HG02852 (cell line): ENCODE data around the gene OR52H1.

Experiments
- ATAC-seq: cut with Tn5 transposase; IDR thresholded peaks from one replicate; pipeline ENCODE4 v1.9.1; 2021; ENCODE audit warnings: mild to moderate bottlenecking, moderate library complexity; ENCODE audit not compliant: unreplicated experiment

The OR52H1 gene

DNA sequence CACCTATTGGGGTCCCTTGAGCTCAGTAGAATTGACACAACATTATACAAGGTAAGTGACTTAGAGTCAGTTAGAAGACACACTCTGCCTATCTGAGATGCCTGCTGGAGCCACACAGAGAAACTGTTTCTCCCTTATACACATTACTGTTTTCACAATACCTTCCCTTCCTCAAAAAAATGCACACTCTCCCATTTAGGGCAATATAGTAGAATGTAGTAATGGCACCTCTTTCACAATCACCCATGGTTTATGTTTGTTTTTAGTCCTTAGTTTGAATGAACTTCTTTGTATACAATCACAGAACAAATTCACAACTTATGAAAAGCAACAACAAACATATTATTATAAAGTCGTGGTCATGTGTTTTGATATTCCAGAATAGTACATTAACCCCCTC is 14.3 kb downstream of the OR52H1 start:
- ATAC-seq, result no peak

- ATAC-seq, result no peak
These were observed 17.1 kb downstream of the OR52H1 start for GRCh38 chr11:5531053-5531831.

DNA sequence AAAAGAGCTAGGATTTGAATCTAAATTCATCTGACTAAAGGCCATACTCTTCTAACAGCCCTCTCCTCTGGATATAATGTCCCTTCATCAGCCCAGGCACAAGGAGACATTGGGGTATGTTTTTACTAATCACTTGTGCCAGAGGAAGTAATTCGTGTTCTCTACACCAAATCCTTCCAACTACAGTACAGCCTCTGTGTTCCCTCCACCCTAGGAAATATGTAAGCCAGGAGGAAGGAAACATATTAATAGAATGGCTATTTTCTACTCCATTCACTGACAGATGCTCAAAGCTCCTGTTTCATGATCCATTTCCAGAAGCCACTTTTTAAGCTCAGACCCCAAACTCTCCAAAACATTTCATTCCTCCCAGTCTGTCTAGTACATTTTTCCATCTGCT is 19.8 kb downstream of the OR52H1 start:
- no peak for ATAC-seq

GRCh38 chr11:5527716-5528115 is 20.6 kb downstream of the OR52H1 start:
- ATAC-seq, result no peak

- ATAC-seq, result no peak
These were observed 23.6 kb downstream of the OR52H1 start for GRCh38 chr11:5524756-5525155.

DNA sequence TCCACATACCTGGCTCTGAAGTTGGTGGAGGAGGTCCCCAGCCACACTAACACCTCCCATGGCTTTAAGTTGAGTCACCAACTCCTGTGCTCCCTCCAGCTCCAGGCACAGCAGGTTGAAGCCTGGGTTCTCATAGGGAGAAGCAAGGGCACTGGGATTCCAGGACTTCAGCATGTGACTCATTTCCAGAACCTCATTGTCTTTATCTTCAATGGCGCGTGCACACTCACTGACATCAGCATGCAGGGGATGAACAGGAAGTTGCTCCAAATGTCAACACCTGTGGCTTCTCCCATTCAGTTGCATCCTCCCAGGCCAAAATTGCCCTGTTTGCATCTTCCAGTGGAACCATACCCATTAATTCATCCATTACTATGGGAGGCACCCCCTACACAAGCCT is 26.0 kb downstream of the OR52H1 start:
- ATAC-seq, result no peak

DNA sequence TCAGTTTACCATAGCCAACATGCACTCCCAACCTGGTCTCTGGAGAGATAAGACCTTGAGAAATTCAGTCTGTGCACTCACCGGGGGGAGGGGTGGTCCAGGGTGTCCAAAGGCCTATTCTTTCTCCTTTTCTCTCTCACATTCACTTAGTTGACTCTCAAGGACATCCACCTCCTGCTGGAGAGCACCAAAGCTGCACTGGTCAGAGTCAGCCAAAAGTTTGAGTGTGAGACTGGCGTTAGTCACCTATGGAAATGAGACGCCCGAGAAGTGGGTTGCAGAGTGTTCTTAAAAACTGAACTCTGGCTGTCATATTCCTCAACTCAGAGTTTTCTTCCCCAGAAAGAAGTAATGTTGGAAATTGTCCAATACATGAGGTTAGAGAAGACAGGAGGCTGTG is 26.8 kb downstream of the OR52H1 start:
- no peak for ATAC-seq

GRCh38 chr11:5516599-5516998 is 31.7 kb downstream of the OR52H1 start, which contains the start of gene UBQLNL:
TSS of gene UBQLNL (minus strand) at chr11:5516699. CDS start at chr11:5516441, 258 bp downstream.
- ATAC-seq, result no peak

DNA sequence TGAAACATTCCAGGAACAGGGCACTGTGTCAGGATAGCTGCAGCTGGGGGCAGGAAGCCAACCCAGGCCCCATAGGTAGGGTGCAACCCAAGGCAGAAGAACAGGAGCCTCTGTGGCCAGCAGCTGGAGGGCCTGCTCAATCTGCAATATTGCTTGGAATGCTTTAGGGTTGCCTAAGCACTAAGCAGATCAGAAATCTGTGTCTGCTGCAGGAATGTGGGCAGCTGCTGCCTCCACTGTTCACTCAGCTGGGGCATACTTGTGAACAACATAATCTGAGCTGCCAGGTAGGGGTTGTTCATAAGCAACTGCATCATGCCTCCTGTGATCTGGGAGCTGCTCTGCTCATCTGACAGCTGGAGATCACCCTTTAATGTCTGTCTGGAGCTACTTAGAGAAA is 33.5 kb downstream of the OR52H1 start:
- no peak for ATAC-seq

DNA sequence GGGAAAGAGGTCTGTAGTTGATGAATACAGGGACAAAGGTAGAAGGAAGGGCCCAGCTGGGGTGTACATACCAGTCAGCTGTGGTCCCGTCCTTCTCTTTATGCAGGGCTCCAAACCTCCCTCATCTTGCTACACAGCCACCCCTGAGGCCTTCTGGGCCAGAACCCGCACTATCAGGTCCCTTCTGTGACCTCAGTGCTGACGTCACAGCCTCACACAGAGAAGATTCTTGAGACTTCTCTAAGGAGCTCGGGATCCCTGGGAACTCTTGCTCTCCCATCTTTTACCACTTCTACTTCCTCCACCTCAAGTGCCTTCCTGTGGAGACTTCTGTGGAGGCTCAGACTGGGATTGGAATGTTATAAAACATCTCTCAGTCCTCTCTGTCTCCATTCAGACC is 38.5 kb downstream of the OR52H1 start, which contains the start of gene UBQLN3:
Gene UBQLN3 (minus strand): TSS at position 155 of the 400 bp plus-strand sequence. CDS start 399 bp downstream, outside the sequence.
- no peak for ATAC-seq

- no peak for ATAC-seq
These were observed 39.7 kb downstream of the OR52H1 start for GRCh38 chr11:5508605-5509004.

- no peak for ATAC-seq
These were observed 40.4 kb downstream of the OR52H1 start for GRCh38 chr11:5507933-5508305.

GRCh38 chr11:5507177-5507932 is 41.0 kb downstream of the OR52H1 start:
- no peak for ATAC-seq

- ATAC-seq, result no peak
These were observed 42.8 kb downstream of the OR52H1 start for GRCh38 chr11:5505363-5506048.

DNA sequence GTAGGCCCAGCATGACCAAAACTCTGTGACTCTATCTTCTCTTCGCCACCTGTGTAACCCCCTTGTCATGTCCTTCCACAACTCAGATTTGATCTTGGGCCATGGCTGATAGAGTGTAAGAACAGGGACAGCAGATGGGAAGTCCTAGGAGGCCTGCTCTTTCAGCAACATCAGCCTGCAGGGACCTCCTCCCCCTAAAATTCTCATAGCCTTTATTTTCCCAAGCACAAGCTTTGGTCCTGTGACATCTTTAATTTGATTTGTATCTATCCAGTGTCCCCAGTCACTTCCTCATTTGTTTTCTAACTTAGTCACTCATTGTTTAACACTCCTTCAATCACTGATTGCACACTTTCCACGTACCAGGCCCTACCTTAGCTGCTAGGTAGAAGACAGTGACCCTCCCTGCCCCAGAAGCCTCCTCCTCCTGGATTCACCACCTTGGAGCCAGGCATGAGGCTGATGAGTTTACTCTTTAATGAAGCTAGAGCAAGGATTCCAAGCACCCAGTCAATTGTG is 43.9 kb downstream of the OR52H1 start:
- ATAC-seq, result no peak

DNA sequence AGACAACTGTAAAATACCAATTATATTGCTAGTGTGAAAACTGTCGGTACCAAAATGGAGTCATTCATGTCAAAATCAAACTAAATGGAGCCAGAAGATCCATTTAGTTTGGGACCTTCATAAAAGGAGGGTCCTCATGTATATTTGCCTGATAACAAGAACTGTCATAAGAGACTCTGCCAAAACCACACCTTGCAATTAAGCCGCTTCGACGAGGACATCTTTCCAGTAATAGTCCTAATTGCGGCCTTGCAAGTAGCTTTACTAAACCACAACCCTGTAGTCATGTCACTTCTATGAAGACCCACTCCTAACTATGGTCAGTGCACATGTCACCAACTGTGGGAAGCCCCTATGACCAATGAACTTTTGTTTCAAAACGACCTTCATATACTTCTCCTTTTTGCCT is 47.9 kb downstream of the OR52H1 start:
- ATAC-seq, result no peak

GRCh38 chr11:5499671-5500070 is 48.7 kb downstream of the OR52H1 start:
- no peak for ATAC-seq
